GM19397 (cell line): ENCODE data around the gene CDH2.

Experiments
- ATAC-seq: cut with Tn5 transposase; IDR thresholded peaks from one replicate; pipeline ENCODE4 v1.9.1; 2021; ENCODE audit warnings: mild to moderate bottlenecking, moderate library complexity; ENCODE audit not compliant: unreplicated experiment

CDH2 gene

GRCh38 chr18:28127763-28128658 lies 48.9 kb downstream of the CDH2 start:
- no peak for ATAC-seq

GRCh38 chr18:28127228-28127627 lies 49.7 kb downstream of the CDH2 start:
- no peak for ATAC-seq

GRCh38 chr18:28126768-28127167 lies 50.2 kb downstream of the CDH2 start:
- ATAC-seq = no peak

DNA sequence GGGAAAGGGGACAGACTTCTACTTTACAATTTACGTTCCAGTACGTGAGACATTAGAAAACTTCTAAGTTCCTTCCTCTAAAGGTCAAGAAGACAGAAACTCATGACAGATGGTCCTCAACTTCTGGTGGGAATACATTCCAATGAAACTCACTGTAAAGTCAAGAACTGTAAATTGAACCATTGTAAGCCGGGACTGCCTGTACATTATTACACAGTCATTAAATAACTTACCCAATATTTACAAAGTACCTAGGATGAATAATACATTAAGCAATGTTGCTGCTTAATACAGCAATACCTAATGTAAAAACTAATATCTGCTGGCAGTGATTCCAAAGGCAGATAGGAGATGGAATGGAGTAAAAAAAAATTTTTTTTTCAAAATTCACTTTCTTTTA lies 51.9 kb downstream of the CDH2 start:
- ATAC-seq = no peak

DNA sequence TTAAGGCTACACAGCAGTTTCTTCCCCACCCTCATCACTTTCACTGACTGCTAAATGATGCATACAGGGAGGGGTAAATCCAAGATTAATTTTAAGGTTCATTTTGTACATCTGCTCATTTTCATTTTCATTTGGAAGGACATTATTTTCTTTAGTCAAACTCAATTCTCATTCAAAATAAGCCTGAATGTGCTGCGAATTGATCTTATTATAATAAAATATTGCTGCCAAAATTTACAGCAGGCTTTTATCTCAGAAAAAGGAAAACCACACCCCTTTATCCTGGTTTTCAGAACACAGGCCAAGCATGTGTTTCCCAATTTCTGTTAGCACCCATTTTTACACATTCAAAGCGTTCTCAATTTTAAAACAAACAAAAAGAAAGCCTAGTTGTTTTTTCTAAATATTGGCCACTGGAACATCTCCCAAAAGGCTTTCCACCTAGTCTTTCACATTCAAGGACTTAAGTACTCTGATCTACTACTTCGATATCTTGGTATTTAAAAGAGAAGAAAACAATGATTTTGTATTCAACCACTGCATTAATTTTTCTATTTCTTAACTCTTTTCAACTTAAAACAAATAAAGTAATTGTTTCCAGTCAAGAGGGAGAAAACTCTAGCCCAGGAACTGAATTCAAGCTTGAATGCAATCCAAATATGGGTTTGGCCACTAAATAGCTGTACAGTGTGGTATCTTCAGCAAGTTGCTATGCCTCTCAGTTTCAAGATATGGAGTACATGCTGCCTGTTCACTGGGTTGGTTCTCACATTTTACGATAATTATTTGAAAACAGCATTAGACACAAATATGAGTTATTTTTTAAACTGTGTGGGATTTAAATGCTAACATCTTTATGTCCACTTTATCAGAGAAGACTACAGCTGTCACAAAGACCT lies 52.5 kb downstream of the CDH2 start:
- ATAC-seq = no peak

- no peak for ATAC-seq
These were observed 53.4 kb downstream of the CDH2 start for GRCh38 chr18:28123401-28124030.

GRCh38 chr18:28120828-28121515 lies 56.0 kb downstream of the CDH2 start:
- no peak for ATAC-seq

DNA sequence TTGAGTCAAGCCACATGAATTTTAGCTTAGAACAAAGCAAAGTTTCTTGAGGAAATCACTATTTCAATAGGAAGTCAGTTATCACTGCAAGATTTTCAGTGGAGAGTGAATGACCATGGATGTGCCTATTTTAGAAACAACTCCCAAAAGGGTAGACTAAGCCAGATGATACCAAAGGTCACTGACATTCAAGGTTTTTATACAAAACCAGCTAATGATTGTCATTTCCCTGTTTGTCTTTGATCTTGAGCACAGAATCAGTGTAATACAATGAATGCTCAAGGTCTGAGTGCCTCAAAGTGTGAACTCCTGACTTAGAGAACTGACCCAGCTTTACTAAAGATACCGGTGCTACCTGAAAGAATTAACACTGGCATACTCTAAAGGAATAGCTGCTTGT lies 60.5 kb downstream of the CDH2 start:
- no peak for ATAC-seq

DNA sequence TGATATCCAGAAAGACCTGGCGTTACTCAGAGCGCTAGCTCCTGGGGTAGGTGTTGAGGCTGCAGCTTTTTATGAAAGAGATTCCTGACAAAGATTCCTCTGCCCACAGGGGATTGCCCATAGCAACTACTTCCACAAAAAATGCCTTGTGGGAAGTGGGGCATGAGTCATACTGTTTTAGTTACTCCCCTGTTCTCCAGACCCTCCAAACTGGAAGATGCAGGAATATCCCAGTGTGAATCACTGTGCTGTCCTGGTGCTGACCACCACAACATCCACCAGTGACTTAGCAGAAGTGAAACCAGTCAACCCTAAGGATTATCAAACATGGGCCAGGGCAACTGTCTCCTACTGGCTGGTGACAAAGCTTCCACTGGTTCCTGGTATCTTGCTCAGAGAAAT lies 61.8 kb downstream of the CDH2 start:
- no peak for ATAC-seq

GRCh38 chr18:28114472-28114871 lies 62.5 kb downstream of the CDH2 start:
- ATAC-seq = no peak

DNA sequence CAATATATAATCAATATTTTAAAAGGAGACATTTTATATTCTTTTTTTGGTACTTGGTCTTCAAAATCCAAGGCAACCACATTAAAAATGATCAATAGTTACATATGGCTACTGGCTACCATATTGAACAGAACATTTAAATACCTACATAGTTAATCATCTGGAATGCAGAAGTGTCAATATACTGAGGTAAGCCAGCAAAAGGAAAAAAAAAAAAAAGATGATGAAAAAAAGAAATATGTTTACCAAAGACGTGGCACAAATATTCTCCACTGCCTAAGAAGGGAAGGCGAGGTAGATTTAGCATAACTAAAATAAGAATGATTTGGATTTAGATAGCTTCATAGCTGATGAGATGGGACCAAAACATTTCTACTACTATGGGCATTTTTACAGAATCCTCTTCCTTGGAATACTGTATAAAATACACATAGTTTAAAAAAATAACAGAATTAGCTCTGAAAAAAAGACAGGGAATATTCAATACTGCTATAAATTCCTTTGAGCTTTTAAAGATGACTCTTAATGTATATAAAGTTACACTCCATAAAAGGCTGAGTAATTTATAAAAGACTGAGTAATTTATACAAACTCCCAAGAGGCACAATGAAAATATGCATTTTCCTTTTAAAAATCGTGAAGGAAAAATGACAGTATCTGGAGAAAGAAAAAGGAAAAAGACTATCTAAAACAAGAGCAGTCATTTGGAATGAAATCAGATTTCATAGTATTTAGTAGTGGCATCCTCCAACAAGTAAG lies 63.5 kb downstream of the CDH2 start:
- ATAC-seq = no peak

GRCh38 chr18:28112056-28112470 lies 64.9 kb downstream of the CDH2 start:
- ATAC-seq = no peak

- no peak for ATAC-seq
These were observed 66.0 kb downstream of the CDH2 start for GRCh38 chr18:28110924-28111323.

- ATAC-seq = no peak
These were observed 67.0 kb downstream of the CDH2 start for GRCh38 chr18:28109781-28110560.

GRCh38 chr18:28108814-28109213 lies 68.1 kb downstream of the CDH2 start:
- ATAC-seq = no peak

GRCh38 chr18:28108254-28108653 lies 68.7 kb downstream of the CDH2 start:
- no peak for ATAC-seq

GRCh38 chr18:28099237-28099636 lies 77.7 kb downstream of the CDH2 start:
- no peak for ATAC-seq

DNA sequence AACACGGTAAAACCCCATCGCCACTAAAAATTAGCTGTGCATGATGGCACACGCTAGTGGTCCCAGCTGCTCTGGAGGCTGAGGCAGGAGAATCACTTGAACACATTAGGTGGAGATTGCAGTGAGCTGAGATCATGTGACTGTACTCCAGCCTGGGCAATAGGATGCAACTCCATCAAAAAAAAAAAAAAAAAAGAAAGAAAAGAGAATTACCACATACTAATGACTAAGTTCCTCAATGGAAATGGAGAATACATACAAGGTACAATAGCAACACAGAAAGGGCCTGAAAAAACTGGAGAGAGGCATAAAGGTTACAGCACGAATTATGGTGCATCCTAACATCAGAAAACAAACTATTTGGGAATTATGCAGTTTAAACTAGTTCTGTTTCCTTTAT lies 81.3 kb downstream of the CDH2 start:
- ATAC-seq = no peak

- ATAC-seq = no peak
These were observed 81.9 kb downstream of the CDH2 start for GRCh38 chr18:28095041-28095440.
